SIG-M5 treated with dmso at 0.1 percent for 504 hours (cell line): Measurements from ENCODE around the gene SPOPL.
"Not testable (repeated sequence)": the region's sequence is repeated elsewhere in the genome, so short reads cannot be mapped to it uniquely, and the experiment has no call there.

Experiments used
- DNase-seq: peaks from one replicate; lab custom pipeline; 2025; ENCODE audit not compliant: unreplicated experiment; lab: John Stamatoyannopoulos, UW

Gene SPOPL

DNA sequence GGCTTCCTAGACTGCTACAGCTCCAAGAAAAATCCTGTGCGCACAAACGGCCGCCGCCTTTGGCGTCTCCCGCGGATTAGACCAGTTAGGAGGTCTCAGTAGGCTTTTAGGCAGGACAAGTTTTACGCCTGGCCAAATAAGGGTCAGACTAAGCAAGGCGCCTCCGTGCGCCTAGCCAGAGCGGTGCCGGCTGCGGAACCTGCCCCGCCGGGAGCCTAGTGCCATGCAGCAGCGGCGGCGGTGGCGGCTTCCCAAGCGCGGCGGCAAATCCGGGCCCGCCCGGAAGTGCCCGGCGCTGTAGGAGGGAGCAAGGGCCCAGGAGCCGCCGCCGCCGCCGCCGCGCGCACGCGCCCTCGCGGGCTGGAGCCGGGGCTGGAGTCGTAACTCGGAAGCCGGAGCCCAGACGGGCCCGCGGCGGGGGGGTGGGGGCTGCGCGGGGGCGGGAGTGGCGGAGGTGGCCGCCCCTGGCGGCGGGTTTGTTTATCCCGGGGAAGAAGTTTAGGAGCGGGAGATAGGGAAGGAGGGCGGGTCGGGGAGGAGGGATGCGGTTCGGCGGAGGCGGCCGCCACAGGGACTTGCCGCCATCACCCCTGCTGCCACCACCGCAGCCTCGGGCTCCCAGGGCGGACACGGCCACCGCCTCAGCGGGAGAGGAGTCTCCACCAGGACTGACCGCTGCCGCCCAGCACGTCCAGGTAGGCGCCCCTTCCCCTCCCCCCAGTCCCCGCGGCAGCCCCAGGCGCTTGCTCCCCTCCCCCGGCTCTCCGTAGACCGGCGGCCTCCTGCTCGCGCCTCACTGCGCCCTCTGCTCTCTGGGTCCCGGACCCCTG, at the start of gene SPOPL:
SPOPL (plus strand) TSS at position 346 of the 830 bp plus-strand sequence. CDS start 48,447 bp downstream, outside the sequence.
- DNase-seq = peak; percentile 81

DNA sequence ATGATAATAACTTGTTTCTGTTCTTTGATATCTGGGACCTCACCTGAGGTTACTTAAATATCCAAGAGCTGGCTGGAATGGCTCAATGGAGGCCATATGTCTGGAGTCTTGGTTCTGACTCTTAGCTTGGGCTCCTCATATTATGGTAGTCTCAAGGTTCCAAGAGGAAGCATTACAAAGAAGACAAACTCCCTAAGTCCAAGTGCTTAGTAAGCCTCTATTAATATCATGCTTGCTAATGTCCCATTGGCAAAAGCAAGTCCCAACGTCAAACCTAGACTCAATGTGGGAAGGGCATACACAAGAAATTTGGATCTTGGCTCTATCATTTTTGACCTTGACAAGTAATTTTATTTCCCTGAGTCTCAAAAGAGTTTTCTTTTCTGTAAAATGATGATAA, 49.2 kb upstream of the SPOPL start:
- no peak for DNase-seq

DNA sequence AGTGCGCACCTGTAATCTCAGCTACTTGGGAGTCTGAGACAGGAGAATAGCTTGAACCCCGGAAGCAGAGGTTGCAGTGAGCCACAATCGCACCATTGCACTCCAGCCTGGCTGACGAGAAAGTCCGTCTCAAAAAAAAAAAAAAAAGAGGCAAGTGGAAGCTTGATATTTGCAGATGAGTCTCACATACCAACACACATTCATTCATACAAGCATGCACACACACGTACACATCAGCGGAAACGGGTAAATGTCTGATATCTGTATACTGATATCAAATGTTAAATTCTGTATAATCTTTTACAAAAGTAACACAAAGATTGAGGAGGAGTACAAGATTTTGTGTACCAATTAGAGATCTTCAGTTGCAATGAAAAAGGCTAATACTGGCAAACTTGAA, 47.8 kb upstream of the SPOPL start:
- no peak for DNase-seq

DNA sequence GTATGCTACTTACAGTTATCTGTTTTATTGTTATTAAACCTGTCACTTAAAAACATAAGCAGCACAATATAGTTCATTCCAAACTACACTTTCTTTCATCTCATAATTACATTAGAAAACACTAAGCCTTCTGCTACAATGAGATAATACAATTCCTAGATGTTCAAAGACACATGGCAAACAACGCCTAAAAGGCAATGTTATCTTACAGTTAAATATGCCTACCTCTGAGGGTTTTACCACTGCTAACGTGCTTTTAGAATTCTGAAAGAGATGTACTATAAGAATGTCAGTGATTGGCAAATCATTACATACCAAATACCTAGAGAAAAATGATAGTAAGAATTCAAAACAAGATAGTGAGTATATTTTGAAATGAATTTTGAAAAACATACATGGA, 46.8 kb upstream of the SPOPL start:
- DNase-seq = no peak

DNA sequence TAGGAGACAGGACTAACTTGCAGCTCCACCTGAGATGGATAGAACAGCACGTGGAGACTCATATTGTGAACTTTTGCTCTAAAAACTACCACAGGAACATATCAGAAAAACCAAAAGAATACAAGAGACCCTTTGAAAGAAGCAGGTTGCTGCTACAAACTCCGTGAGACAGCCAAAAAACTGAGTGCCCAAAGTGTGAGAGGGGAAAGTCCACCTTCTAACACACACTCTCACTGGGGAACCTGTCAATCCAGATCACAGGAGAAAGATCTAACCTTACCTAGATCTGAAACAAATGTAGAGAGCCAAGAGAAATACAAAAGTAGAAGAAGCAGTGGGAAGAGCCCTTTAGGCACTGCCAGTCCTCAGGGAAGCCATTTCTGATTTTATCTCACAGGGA, 46.3 kb upstream of the SPOPL start:
- DNase-seq = no peak

- DNase-seq = no peak
These were observed 45.9 kb upstream of the SPOPL start for GRCh38 chr2:138455691-138456090.

DNA sequence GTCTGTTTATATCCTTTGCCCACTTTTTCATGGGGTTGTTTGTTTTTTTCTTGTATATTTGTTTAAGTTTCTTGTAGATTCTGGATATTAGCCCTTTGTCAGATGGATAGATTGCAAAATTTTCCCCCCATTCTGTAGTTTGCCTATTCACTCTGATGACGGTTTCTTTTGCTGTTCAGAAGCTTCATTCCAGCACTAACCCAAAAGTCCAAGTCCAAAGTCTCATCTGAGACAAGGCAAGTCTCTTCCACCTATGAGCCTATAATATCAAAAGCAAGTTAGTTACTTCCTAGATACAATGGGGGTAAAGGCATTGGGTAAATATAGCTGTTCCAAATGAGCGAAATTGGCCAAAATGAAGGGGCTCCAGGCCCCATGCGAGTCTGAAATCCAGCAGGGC, 38.9 kb upstream of the SPOPL start:
- DNase-seq = not testable (repeated sequence)

- DNase-seq = no peak
These were observed 33.0 kb upstream of the SPOPL start for GRCh38 chr2:138468617-138469016.

- DNase-seq = no peak
These were observed 32.2 kb upstream of the SPOPL start for GRCh38 chr2:138469411-138469810.

DNA sequence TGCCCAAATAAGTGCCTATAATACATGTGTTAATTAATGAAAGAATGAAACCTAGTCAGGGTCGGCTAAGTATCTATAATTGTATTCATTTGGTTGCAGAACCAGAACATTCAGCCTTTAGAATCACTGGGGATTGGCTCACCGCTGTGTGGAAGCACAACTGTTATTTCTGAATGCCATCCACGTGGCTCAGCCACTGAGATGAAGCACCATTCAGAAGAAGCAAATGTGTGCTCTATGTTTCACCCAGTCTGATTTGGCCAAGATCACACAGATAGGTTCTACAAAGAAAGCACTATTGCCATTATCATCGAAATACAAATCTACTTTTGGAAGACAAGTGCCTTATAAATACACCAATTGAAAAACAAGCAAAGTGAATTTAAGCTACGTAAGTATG, 30.6 kb upstream of the SPOPL start:
- DNase-seq = no peak

GRCh38 chr2:138474100-138474825, 27.3 kb upstream of the SPOPL start:
- no peak for DNase-seq

DNA sequence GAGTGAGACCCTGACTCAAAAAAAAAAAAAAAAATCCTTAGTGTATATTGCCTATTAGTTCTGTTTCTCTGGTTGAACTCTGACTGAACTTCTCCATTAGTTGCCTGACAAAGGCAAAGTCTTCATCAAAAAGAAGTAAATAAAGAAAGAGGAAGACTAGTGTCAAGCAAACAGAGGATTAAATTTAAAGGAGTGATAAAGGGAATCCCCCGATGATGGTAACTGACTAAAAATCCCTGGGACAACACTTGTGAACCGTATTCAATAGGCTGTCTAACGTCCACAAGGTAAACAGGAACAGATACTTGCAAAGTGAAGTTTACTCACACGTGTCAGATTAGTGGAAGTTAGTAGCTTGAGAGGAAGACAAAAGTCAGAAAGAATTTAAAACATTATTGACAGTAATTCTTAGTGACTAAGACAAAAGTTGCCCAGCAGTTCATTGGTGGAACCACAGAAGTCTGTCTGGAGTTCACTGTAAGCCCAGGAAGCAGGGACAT, 26.2 kb upstream of the SPOPL start:
- DNase-seq = peak; percentile 44

- no peak for DNase-seq
These were observed 25.4 kb upstream of the SPOPL start for GRCh38 chr2:138476186-138476585.

- no peak for DNase-seq
These were observed 24.6 kb upstream of the SPOPL start for GRCh38 chr2:138476940-138477339.

DNA sequence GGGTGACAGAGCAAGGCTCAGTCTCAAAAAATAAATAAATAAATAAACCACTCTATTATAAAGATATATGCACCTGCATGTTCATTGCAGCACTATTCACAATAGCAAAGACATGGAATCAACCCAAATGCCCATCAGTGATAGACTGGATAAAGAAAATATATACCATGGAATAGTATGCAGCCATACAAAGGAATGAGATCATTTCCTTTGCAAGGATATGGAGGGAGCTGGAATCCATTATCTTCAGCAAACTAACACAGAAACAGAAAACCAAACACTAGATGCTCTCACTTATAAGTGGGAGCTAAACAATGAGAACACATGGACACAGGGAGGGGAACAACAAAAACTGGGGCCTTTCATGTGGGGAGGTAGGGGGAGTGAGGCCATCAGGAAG, 18.8 kb upstream of the SPOPL start:
- DNase-seq = not testable (repeated sequence)

DNA sequence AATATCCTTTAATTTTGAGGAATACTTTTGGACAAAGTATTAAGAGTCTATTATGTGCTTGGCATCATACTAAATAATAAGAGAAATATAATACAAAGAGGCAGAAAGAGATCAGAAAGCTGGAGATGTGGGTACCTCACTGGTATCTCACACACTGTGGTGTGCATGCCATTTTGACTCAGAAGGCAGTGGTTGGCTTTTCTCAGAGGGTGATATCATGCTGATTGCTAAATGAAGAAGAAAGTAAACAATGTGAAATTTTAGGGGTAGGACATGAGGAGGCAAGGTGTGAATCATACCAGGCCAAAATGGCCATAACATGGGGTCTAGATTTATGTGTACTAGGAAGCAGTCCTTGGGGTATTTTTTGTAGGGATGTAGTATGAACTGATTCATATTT, 16.6 kb upstream of the SPOPL start:
- DNase-seq = no peak

DNA sequence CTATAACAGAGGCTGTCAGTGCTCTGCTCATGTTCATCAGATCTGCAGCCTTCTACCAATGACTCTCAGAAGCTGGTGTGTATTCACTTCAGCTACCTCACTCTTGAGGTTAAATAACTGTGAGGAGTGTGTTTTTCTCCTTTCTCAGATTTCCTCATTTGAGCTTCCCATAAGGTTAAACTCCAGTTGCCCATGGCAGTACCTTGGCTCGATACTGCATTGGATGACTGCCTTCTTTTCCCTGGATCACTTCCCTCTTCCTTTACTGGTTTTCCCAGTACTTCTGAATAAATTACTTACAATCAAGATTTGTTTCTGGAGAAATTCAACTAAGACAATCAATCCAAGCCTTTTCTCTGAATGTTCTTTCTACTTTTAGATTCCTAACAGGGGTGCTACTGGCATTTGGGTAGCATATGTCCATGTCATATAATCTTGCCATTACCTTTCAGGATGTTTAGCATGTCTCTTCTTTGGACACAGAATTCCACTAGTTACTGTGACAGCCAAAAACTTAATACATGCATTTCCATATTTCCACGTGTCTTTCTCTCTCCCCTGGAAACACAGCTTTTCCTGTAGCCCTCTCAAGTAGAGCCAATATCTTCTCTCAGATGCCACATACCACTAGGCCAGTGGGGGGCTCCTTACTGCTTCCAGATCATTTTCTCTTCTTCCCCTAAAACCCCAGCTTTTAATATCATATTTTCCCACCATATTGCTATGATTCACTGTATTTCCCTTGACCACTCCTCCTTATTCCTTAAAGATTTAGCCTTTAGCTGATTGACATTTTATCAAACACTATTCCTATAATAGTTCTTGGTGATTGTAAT, 15.0 kb upstream of the SPOPL start:
- DNase-seq = no peak

GRCh38 chr2:138490673-138491494, 10.7 kb upstream of the SPOPL start:
- peak; percentile 57 for DNase-seq

DNA sequence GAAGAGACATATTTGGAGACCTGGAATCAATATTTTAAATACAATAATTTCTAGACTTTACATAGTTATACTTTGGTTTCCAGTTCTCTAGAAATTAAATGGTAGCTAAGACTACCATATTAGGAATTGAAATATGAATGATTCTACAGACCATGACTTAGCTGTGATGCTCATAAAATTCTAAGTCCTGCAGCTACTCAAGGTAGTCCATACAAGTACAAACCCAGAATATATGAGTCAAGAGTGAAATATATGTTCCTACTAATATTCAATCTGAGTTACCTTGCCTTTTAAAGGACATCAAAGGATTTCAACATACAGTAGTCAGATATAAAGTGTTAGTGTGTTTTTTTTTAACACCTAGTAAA, 10.1 kb upstream of the SPOPL start:
- DNase-seq = no peak

- DNase-seq = no peak
These were observed 9.4 kb upstream of the SPOPL start for GRCh38 chr2:138492160-138492559.

- no peak for DNase-seq
These were observed 8.2 kb upstream of the SPOPL start for GRCh38 chr2:138493334-138493733.
